HG03066 (cell line): Measurements from ENCODE around the gene MFSD11.
"Not testable (repeated sequence)": the region's sequence is repeated elsewhere in the genome, so short reads cannot be mapped to it uniquely, and the experiment has no call there.

Experiments
- ATAC-seq: cut with Tn5 transposase; IDR thresholded peaks from one replicate; pipeline ENCODE4 v1.9.1; 2021; ENCODE audit warnings: low read depth; ENCODE audit not compliant: unreplicated experiment

The MFSD11 gene

DNA sequence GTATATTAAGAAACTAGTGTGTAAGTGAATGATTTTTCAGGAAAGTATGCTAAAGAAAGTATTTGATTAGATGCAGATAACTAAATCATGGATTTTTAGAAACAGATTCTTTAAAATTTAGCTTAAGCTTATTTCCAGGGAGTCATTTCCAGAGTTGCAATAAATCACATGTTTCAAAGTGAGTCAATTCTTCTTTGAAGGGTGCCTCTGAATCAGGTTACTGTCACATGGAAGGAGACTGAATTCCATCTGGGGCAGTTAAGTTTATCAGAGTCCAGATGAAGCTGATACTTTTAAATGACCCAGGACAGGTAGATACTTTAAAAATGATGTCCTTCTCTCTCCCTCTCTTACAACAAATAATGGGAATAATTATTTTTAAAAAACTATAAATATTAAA lies 5.0 kb downstream of the MFSD11 start:
- ATAC-seq: no peak

DNA sequence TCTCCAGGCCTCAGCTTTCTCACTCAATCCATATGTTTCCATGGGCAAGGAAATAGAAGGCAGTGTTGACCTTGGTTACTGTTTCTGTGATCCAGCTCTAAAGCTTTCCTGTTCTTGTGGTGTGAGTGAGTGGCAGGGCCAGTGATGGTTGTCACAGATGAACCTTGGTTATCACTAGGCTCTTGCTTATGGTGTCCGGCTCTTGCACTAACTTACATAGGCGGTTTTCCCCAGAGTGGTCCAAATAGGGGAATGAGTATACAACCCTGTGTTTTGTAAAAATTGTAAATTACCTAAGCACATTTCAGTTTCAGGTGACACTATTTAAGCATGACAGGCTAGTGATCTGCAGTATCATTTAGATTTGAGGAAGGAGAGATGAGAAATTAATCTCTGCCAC lies 6.8 kb downstream of the MFSD11 start:
- no peak for ATAC-seq

DNA sequence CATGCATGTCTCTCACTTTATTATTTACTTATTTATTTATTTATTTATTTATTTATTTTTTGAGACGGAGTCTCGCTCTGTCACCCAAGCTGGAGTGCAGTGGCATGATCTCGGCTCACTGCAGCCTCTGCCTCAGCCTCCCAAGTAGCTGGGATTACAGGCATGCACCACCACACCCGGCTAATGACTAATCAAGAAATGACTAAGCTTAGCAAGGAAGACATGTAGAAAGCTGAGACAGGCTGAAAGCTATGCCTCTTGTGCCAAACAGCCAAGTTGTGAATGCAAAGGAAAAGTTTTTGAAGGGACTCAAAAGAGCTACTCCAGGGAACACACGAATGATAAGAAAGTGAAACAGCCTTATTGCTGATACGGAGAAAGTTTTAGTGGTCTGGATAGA lies 7.9 kb downstream of the MFSD11 start:
- ATAC-seq: not testable (repeated sequence)

DNA sequence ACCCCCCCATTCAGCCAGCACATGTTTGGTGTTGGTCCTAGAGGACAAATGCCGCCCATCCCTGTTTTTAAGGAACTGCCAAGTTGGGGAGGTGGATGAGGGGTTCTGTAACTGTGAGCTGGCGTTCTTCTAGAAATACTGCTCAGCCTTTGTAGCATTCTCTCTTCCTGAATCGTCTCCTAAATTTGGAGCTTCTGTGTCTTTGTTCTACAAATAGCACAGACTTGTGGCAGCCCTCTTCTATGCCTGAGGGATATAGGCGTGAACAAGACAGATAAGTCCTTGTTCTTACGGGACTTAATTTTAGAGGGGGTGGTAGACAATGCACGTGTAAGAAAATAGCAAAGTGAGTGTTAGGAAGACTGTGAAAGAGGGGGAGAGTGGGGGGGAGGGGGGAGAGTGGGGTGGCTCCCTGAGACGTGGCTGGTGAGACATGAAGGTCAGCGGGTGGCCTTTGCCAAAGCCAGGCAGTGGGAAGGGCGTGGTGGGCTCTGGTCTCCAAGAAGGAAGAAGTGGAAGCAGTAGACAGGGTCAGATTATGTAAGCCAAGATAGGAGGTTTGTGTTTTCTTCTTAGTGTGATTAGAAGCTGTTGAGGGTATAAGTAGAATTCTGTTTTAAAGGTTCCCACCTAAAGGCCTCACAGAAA lies 9.9 kb downstream of the MFSD11 start:
- no peak for ATAC-seq

DNA sequence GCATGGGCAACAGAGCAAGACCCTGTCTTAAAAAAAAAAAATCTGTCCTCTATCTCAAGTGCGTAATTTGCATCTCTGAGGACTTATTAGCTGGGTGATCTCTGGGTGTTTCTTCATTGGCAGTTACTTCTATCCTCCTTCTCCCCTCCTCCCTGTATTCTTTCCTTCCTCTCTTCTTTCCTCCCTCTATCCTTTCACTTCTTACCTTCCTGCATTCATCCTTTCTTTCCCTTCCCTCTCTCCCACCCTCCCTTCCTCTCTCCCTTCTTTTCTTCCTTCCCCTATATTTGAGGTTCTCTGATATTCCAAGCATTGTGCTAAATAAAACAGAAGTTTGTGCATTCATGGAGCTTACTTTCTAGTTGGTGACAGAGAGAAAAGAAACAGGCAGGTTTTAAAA lies 10.7 kb downstream of the MFSD11 start:
- no peak for ATAC-seq

DNA sequence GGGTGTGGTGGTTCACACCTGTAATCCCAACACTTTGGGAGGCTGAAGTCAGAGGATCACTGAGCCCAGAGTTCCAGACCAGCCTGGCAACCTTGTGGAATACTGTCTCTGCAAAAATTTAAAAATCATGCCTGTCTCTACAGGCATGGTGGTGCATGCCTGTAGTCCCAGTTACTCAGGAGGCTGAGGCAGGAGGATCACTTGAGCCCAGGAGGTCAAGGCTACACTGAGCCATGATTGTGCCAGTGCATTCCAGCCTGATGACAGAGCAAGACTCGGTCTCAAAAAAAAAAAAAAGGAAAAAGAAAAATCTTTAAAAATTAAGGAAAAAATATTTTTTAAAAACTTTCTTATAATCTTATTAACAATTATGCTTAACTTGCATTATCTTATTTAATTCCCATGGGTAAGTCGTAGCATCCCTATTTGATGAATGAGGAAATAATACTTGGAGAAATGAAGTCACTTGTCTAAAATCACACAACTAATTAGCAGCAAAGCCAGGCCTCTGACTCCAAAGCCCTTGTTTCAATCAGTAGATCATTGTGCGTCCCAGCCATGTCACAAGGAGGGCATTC lies 13.6 kb downstream of the MFSD11 start:
- no peak for ATAC-seq

DNA sequence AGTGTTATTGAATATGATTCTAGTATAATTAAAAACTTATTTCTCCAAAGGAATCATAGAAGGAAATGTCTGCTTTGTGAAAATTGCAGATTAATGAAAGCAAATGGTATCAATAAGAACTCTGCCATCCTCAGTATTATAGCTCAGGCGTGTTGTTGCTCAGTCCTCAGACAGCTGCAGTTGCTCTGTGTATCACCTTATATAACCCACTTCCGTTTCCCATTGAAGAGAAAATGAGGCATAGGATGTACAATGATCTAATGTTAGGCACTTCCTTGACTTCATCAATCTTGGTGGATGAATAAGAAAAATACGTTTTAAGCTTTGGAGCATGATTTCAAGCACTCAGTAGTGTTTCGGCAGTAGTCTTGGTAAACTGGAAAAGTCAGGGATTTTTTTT lies 14.1 kb downstream of the MFSD11 start:
- no peak for ATAC-seq

DNA sequence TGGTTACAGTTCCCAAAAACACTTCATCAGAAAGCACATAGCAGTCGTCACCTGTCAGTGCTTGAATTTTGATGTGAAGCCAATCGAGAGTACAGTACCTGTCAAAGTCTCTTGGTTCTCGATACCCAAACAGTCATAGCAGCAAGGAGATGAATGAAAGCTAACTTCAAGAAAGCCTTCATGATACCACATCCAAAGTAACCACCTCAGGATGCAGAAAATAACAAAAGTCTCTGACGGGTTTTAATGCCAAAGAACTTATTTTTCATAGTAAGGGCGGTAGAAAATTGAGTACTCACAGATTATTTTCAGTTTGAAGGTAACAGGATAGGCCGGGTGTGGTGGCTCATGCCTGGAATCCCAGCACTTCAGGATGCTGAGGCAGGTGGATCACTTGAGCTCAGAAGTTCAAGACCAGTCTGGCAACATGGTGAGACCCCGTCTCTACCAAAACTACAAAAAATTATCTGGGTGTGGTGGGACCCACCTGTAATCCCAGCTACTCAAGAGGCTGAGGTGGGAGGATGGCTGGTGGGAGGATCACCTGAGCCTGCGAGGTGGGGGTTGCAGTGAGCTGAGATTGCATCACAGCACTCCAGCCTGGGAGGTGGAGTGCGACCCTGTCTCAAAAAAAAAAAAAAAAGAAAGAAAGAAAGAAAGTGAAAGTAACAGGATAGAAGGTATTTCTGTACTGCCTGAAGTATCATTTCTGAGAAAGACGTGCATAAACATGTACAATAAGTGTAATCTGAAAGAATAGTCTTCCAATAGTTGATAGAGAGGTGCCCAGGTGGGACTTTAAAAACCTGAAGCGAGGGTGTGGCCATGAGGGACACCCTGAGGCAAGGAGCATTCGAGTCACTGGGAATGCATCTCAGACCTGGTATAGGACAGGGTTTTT lies 15.4 kb downstream of the MFSD11 start:
- no peak for ATAC-seq

DNA sequence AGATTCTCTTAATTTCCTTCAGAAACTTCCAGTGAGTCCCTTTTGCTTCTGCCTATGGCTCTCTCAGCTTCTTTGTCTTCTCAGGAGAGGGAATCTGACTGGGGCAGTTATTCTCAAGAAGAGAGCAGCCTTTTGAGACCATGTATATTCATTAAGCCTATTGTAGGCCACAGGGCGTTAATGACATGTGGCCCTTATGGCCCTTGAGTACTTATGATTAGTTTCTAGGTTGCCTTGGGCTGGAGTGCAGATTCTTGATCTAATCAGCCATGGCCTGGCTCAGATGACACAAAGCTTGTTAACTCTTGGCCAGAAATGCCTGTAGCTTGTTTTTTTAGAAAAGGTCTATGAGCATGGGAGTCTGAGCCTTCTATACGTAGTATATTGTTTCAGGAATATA lies 17.4 kb downstream of the MFSD11 start:
- no peak for ATAC-seq

DNA sequence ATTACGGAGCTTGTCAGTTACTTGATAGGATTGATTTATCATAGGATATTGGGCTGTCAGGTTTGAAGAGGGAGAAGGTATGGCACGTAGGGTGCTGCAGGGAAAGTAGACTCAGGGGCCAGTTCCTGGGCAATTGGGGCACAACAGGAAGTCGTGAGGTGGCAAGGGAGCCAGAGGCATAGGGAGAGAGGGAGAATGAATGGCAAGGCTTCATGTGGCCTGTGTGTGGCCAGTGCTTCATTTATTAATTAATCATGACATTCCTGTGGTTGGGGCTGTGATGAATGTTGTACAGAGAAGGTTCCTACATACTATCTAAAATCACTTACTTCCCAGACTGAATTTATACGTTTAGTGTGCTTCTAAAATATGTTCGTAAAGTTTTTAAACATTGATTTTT lies 19.3 kb downstream of the MFSD11 start:
- no peak for ATAC-seq

DNA sequence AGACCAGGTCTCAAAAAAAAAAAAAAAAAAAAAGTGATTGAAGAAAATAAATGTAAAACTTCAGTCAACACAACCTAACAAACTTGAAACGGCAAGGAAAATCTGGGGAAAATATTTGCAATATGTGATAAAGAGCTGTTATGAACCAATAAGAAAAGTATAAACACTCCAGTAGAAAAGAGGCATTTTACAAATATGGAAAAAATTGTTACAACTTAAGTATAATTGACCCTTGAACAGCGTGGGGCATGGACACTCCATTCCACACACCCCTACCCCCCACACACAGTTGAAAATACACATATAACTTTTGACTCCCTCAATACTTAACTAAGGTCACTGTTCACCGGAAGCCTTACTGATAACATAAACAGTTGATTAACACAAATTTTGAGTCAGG lies 20.7 kb downstream of the MFSD11 start:
- ATAC-seq: no peak

DNA sequence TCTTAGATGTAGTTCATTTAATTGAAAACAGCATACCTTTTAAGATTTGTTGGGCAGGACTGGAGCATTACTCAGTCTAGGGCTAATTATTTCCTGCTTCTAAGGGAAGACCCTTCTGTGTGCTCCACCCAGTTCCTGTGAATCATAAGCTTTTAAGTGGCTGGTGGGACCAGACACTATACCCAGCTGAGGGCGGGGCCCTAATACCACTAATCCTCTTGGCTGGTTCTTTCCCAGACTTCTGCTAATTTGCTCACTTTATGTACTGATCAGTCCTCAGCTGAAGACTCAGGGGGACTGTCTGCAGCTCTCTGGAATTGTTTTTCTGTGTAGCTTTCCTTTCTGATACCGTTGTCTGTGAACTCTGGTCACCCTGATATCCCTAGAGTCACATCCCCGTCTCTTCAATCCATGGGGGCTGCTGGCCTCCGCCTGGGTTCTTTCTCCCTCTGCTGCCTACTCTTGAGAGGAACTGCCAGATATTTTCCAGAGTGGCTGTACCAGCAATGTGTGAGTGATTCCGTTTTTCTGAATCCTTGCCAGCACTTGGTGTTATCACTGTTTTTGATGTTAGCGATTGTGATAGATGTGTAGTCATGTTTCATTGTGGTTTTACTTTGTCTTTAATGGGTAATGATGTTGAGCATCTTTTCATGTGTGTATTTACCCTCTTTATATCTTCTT lies 35.1 kb downstream of the MFSD11 start:
- no peak for ATAC-seq

DNA sequence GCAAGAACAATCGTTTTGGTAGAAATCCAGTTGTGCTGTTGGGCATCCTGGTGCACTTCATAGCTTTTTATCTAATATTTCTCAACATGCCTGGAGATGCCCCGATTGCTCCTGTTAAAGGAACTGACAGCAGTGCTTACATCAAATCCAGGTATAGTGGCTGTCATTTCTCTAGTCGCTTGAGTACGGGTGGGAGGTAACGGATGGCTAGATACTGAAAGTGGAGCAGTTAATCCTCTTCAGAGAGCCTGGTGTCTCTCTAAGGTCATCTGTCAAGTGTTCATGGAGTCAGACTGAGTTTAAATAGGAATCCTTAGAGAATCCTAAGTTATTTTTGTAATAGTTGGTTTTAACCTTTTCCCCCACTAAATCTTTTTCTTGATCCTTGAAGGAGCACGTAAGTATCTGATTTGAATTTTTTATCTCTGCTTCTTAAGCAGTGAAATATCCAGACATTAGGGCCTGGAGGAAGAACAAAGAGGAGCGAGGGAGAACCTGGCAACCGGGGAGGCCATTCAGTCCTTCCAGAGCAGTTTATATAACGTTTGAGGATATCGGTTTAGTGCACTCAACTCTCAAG lies 37.2 kb downstream of the MFSD11 start:
- ATAC-seq: no peak

DNA sequence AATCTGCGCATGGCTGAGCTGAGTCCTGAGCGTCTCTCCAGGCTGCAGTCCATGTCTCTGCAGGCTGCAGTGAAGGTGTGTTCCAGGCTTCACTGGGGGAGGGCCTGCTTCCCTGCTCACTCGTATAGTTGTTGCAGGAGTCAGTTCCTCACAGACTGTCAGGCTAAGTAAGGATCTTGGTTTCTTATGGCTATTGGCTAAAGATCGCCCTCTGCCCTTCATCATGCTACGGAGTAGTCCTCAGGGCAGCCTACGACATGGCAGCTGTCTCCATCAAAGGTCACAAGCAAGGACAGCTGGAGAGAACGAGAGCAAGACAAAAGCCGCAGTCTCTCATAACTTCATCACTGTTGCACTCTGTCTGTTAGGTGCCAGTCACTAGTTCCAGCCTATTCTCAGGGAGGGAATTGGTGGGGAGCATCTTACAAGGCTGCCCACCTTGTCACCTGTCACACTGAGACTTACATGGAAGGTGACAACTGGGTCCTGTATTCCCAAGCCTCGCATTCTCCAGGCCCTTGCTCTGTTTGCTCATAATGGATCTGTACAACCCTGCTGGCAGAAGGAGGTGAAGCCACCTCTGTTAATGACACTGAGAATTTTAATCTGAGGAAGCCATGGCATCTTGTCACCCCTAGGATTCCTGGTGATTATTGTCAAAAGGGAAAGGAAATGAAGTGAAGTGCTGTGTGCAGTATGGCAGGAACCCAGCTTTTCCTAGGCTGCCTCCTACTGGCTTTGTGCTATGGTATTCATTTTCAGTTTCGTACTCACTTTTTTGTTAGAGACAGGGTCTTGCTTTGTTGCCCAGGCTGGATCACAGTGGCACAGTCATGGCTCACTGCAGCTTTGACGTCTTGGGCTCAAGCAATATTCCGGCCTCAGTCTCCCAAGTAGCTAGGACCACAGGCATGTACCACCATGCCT lies 43.4 kb downstream of the MFSD11 start:
- ATAC-seq: no peak

DNA sequence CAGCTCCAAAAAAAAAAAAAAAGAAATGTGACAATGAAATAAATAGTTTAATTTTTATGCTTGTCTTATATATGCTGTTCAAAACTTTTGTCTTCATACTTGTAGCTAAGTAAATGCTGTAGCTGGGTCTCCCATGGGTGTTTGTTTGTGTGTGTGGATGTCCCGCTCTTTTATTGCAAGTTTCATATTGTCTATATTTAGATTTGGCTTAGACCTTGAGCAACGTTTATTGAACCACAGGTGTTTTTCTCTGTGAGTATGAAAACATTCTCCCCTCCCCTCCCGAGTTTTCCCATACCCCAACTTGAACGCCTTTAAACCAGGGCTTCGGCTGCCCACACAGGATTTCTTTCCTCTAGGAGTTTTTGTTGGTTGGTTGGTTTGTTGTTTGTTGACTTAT lies 45.2 kb downstream of the MFSD11 start:
- ATAC-seq: no peak

DNA sequence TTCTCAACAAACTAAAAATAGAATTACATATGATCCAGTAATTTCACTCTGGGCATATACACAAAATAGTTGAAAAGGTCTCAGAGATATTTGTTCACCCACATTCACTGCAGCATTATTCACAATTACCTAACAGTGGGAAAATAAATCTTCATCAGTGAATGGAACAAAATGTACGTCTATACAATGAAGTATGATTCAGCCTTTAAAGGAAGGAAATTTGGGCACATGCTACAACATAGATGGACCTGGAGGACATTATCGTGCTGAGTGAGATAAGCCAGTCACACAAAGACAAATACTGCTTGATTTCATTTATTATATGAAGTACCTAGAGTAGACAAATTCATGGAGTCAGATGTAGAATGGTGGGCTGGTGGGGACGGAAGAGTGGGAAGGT lies 47.0 kb downstream of the MFSD11 start:
- ATAC-seq: no peak

DNA sequence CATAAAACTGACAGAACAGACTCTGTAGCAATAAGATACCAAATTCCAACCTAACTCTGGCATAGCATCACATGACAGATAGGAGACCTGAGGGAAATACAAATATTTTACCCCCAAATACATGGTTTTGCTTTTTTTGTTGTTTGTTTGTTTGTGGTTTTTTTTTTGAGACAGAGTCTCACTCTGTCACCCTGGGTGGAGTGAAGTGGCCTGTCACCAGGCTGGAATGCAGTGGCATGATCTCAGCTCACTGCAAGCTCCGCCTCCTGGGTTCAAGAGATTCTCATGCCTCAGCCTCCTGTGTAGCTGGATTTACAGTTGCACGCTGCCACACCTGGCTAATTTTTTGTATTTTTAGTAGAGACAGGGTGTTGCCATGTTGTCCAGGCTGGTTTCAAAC lies 49.9 kb downstream of the MFSD11 start:
- ATAC-seq: not testable (repeated sequence)

DNA sequence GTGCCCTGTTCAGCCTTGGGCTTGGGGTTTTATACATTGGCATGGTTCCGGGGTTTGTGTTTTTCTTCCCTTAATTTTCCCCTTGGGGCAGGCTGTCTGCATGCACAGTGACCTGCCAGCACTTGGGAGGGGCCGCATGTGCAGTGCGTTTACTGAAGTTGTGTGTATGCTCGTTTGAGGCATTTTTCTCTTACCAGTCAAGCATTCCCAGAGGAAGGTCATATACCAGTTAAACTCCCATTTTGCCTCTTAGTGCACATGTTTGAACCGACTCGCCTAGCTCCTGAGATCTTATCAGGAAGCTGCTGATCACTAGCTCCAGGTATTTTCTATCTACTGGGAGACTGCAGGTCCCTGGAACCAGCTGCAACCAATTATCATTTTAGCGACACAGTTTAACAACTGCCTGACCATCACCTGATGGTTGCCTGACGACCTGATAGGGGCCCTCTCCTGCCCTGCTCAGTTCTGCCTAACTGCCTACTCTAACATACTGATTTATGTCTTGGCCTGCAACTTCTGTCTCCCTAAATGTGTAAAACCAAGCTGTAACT lies 51.4 kb downstream of the MFSD11 start:
- ATAC-seq: no peak
